Sciatic nerve (tissue), 2 donors: ENCODE results near the gene SLC1A4. TPM values are rescaled to one million over a fixed set of nuclear protein-coding genes. Genes with fewer than 3 reads are reported as not detected.

Experiments
- ATAC-seq: fragments of 200-7000 bp; cut with Tn5 transposase; one replicate; pipeline ENCODE4 v1.9.1; 2020; ENCODE audit warnings: mild to moderate bottlenecking, moderate library complexity
- DNase-seq: peaks from one replicate; pipeline ENCODE4 v3.0.0-alpha.2; 2020; ENCODE audit warnings: low spot score
- intact Hi-C: fragments of 100-400 bp; cut with DNase I; formaldehyde crosslinking; loops from one replicate; pipeline ENCODE4 v1.14.2; 2022
- total RNA-seq: library from RNA; stranded (reverse); fragmentation: NEBNext Ultra II Directional; extraction: Animal tissue kit (Norgen Biotek cat#: 25700); gene quantifications from one replicate; pipeline ENCODE4 v1.2.1, GENCODE V29; 2021
- donor health status: DM: no; HTN: no; CAD: no.
- donor health status: DM: no; HTN: no; CAD: no.

Gene SLC1A4
- total RNA-seq, 1 donor from 2014 or later = 14.3 TPM

DNA sequence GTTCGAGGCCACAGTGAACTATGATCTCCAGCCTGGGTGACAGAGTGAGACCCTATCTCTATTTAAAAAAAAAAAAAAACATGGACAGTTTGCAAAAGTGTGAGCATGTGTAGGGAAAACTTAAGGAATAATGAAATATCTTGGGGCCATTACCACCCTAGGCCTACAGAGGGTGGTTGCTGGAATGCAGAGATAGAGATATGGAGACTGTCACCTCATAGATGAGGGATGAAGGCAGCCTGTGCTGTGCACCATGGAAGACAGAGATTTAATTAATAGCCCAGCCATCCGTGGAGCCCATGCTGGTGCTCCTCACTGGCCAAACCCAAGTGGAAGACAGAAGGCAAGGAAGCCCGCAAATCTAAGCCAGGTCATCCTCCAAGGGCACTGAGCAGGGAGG, 50.4 kb downstream of the SLC1A4 start:
- intact Hi-C loops = loop anchor here (5.0 kb wide), 1 partner anchor 122 kb away; no protein-coding TSS in a partner anchor
- no peak for DNase-seq
- ATAC-seq = no peak

DNA sequence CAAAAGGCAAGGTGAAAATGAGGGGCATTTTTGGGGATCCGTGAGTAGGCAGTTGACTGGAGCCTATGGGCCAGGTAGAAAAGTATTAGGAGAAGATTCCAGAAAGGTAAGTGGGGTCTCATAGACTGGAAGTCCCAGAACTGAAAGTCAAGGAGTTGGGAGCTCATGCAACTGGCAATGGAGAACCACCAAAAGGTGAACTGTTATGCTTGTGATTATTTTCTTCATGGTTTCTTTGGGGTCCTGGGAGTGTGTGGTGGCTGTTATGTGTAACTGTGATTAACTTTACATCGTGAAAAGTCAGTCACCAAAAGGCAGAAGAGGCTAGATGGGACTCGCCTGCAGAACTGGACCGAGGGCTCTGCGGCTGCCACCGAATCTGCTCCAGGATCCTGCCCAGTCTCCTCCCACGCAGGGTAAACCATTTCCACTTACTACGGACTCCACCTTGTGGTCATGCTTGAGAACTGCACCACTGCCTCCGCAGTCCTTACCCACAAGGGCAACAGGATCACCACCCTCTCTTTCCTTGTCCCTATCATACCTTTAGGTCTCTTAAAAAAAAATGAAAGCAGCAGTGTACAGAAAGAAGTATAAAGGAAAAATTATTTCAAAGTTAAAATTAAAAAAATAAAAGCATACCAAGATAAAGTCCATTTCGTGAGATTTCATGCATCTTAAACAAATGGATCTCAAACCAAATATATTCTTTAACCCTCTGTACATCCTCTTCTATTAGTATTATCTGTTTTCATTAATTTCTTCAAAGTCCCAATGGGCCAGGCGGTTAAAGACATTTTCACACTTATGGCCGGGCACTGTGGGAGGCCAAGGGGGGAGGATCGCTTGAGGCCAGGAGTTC, 51.4 kb downstream of the SLC1A4 start:
- intact Hi-C loops = loop anchor here (5.0 kb wide), 1 partner anchor 123 kb away; no protein-coding TSS in a partner anchor
- DNase-seq = peak; percentile 92

DNA sequence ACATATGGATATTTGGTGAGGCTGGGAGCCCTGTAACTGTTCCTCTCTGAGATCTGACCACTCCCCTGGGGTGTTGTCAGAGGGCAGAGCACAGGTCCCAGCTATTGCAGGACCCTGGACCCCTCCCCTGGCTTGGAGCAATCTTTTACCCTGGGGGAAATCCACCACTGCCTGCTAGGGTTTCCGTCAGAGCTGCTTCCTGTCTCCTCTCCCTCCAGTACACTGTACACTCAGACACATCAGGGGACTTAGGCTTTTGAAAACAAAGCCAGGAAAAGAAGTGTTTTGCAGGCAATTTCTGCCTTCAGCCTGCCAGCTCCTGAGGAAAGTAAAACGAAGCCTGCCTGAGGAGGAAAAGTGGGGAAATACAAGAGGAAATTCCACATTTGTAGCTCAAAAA, 53.8 kb downstream of the SLC1A4 start:
- ATAC-seq = no peak
- DNase-seq = no peak
- intact Hi-C loops = loop anchor here (5.0 kb wide), 1 partner anchor 126 kb away; no protein-coding TSS in a partner anchor

More for the DNA sequence above, 51.4 kb downstream of the SLC1A4 start:
- peak; percentile 97 for ATAC-seq

DNA sequence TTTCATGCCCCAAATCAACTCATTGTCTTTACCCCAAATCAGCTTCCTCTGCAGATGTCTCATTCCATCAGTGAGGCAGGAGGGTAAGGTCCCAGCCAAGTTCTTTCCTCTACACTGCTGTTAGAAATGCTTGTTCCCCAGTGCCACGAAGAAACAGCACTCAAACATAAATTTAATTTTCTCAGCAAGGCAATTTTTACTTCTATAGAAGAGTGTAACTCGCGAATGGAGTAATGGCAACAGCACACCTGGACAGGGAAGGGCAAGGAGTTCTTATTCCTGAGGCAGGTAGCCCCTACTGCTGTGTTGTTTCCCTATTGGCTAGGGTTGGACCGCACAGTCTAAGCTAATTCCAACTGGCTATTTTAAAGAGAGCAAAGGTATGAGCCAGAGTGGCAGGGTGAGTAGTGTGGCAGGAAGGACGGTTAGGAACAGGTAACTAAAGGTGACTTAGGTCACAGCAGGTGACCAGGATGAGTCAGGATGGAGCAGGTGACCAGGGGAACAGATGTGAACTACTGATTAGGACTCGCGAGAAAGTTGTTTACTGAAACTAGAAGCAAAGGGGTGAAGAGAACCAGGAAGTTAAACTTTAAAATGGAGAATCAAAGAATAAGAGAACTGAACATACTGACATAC, 55.0 kb downstream of the SLC1A4 start:
- no peak for ATAC-seq
- intact Hi-C loops = loop anchor here (5.0 kb wide), 1 partner anchor 127 kb away; no protein-coding TSS in a partner anchor
- DNase-seq = no peak

DNA sequence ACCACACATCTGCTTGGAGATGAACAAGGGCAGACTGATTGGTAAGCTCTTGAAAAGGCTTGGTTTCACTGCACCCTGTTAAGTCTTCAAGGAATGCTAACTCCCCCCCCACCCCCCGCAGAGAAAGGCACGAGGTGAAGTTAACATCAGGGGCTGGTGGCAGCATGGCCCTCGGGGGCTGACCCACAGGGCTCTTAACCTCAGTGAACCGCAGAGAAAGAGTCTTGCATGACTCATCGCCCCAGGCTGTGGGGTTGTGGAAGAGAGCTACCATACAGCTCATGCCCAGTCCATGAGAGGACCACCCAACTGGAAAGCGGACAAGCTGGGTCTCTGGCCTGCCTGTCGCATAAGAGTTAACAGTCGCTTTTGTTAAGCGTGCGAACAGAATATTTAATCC, 56.5 kb downstream of the SLC1A4 start:
- ATAC-seq (no peak), DNase-seq (no peak)
- intact Hi-C loops = no loop called here

DNA sequence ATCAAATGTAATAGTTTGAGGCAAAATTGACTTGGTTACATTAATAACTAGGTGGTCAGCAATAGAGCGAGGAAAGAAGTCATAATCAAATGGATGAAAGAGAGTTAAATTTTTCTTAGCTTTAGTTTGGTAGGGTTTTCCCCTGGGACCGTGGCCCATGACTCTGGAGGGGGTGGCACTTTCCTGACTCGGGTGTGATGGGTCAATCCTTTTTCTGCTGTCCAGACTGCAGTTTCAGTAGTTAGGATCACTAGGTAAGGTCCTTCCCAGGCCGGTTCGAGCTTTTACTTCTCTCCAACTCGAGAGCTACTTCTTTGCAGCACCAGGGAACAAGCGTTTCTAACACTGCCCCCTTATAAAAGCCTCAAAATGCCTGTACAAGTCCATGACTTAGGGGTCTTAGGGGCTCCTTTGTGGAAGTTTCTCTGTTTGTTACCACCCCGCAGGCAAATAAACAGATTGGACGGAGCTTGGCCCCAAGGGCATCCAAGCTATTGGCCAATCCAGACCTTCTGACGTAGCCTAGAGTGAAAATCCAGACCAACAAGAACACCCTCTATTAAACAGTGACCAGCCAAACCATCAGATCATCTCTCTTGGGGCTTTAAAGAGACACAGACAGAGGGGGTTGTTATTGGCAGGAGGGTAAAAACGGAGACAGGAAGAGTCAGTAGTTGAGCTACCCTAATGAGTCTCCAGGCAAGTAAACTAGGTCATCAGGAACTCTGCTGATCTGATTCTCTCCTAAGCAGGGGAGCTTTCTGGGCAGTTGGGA, 57.6 kb downstream of the SLC1A4 start:
- DNase-seq (no peak), ATAC-seq (peak; percentile 95)
- intact Hi-C loops = no loop called here

DNA sequence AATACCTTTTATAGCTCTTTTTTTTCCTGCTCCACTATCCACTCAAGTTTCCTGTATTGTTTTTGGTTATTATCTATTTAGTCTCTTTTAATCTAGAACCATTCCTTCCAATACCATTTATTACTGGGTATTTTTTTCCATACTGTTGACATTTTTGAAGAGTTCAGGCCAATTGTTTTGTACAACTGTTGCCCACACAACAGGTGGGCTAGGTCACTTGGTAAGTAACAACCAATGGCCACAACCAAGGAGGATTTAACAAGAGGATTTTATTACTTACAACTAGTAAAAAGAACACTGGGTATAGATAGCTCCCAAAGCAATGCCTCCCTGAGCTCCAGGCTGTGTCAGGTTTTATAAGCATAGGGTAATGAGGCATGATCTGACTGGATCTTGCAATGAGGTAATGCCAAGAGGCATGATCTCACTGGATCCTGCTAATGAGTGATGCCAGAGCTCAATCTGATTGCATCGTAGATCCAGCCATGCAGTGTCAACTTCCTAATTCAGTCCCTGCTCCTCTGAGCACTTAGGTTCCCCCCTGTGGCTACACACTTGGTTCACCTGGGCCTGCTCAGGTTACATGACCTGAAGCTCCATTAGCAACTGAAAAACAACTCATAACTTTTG, 59.9 kb downstream of the SLC1A4 start:
- no peak for ATAC-seq

DNA sequence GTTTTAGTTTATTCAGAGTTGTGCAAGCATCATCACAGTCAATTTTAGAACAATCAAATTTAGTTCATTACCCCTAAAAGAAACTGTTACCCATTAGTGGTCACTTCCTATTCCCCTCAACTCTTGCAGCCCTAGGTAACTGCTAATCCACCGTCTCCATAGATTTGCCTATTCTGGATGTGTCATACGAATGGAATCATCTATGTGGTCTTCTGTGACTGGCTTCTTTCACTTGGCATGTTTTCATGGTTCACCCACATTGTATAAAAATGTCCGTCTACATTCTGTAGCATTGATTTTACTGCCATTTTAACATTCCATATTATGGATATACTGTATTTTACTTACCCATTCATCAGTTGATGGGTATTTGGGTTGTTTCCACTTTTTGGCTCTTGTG, 61.7 kb downstream of the SLC1A4 start:
- no peak for DNase-seq
- intact Hi-C loops = no loop called here
- ATAC-seq = no peak

More for the DNA sequence above, 59.9 kb downstream of the SLC1A4 start:
- intact Hi-C loops = no loop called here
- DNase-seq = no peak

DNA sequence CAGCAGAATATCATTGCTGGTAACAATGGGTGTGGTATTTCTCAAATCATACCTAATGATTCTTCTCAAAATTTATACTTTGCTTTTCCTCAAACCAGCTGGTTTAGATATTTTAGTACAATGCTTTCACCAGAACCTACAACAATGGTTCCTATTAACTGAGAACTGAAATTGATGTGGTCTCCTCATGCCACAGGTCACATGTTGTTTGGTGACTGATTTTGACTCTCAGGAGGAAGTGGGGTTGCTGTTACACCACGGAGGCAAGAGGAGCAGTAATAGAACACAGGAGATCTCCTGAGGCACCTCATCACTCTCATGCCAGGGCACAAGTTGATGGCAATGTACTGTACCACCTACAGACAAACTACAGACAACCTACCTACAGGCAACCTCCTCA, 64.0 kb downstream of the SLC1A4 start:
- DNase-seq (no peak), ATAC-seq (no peak)
- intact Hi-C loops = no loop called here

DNA sequence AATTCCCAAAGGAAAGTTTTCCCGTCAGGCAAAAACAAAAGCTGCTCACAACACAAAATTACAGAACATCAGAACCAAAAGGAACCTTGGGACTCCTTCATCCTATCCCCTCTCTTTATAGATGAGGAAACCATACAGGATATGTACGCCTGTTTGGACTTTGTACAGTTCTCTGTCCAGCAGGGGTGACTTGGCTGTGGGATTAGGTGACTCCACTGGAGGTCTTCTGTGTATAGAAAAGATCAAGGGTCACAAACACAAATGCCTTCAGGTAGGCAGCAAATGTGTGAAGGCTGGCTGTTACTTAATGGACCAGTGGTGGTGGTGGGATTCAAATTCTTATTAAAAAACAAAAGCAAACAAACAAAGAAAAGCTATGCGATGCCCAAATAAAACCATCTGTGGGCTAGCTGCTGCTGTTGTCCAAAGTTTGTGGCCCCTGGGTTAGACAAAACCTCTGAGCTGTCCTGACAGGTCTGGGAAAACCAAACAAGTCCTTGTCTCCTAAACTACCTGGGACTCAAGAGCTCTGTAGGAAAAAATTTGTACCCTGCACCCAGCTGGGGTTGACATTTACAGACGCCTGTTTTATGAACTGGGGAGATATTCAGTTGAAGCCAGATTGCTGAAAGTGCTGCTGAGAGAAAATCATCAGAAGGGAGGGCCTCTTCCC, 65.7 kb downstream of the SLC1A4 start:
- ATAC-seq (no peak), DNase-seq (no peak)
- intact Hi-C loops = no loop called here

DNA sequence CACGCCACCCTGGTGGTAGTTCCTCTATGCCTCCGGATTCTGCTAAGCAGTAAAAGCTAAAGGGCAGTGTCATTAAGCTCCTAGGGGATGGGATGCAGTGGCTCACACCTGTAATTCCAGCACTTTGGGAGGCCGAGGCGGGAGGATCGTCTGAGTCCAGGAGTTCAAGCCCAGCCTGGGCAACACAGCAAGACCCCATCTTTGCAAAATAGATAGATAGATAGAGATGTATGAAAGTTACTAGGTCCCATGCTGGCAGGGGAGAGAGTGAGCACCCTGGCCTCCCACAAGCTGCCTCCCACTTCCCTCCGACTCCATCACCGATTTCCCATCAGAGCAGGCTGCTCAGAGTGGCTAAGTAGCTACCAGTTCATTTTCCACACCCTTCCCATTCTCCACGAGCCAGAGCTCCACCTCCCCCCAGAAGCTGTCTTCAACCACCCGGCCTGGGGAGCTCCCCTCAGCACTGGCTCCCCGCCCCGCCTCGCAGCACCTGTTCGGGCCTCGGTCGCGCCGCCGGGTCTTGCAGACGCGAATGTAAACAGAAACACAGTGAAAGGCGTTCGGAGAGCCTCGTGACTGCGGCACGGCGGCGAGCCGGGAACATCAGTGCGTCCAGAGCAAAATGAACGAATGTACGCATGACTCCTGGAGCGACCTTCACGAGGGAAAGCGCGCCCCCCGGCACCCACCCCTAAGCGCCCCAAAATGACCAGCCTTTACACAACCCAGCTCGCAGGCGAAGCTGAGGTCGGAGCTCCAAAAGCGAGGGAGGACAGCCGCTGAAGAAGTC, 66.4 kb downstream of the SLC1A4 start:
- intact Hi-C loops = no loop called here

DNA sequence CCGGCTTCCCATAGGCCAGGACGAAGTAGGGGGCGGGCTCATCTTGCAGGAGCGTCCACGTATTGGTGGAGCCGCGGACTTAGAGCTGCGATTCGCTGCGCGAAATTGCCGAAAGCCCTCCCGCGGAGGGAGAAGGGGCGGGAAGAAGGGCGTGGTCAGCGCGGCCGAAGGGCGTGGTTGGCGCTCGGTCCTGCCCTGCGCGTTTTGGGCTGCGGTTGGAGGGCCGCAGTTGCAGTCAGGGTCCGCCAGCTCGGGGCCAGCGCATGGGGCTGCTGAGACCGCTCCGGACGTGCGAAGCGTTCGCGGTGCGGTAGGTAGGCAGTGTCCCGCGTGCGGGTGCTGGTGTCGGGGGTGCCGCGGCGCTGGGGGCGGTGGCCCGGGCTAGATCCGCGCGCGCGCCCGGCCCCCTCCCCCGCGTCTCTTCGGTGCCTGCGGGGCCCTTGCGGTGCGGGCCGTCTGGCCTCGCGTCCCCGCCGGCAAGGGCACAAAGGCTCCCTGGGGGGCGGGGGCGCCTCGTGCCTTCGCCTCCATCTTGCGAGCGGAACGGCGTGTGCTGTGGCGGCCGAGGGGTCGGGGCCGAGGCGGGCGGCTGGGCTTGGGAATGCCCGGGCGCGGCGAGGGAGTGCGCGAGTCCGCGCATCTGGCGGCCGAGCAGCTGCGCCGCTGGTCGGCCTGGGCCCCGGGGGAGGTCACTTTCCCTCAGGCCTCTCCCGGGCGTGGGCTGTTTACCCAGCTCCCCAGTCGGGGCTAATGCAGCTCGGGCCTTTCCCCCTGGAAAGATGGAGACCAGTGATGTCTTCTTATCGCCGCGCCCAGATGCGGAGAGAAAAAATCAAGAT, 67.2 kb downstream of the SLC1A4 start, which contains the start of gene CEP68:
TSS of gene CEP68 (plus strand) at position 202 of the 839 bp plus-strand sequence. CDS start 13,029 bp downstream, outside the sequence.
- ATAC-seq (peak; percentile 99), DNase-seq (peak; percentile 98)
- intact Hi-C loops = no loop called here

More for the DNA sequence above, 66.4 kb downstream of the SLC1A4 start:
- ATAC-seq = peak; percentile 51
- DNase-seq = no peak

DNA sequence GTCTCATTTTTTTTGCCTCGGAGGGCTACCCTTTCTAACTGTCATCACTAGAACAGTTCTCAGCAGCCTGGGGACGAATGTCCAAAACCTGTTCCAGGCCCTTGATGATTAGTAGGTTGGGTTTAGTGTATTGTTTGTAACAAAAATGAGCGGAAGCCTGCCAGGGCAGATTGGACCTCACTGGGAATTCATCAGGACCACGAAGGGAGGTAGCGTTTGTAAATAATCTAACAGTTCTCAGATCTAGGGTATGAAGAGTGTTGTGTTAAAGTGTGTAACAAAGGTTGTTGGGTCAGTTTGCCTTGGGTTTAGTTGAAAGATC, 67.8 kb downstream of the SLC1A4 start:
- no peak for ATAC-seq
- DNase-seq = no peak
- intact Hi-C loops = no loop called here

DNA sequence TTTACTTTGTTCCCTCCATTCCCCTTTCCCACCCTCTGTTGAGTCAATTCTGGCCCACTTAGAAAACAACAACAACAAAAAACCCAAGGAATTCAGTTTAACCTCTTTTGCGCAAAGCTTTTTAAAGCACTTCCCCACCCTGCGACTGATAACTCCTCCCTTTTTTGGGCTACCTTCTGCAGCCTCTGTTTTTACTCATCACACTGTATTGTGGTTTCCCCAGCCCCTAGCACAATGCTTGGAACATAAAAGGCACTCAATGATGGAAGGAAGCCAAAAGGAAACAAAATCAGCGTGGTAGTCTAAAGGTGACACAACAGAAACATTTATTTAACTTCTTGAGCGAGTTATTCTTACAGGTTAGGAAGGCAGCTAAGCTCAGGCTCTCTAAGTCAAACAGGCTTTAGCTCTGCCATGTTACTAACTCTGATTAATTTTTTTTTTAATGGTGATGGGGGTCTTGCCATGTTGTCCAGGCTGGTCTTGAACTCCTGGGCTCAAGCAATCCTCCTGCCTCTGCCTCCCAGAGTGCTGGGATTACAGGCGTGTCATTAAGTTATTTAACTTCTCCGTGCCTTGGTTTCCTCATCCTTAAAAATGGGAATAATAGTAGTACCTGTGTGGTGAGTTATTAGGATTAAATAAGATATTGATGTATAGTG, 68.3 kb downstream of the SLC1A4 start:
- ATAC-seq = no peak
- intact Hi-C loops = no loop called here
- DNase-seq = no peak

DNA sequence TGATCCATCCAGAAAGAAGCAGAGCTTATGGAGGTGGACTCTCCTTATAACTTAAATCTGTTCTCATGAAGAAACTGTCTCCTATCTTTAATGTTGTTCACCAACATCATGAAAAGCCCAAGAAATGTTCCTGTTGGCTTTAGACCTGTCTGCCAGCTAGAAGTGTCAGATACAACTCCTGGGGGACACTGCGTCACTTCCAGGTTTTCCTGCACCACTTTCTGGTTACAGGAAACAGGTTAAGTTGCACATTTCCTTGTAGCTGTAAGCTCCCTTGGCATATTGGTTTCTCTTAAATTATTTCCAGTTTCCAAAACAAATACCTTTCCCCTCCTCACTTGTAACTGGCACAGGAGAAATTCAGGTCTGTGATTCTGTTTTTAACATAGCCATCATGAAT, 69.9 kb downstream of the SLC1A4 start:
- no peak for DNase-seq
- intact Hi-C loops = no loop called here
- no peak for ATAC-seq

DNA sequence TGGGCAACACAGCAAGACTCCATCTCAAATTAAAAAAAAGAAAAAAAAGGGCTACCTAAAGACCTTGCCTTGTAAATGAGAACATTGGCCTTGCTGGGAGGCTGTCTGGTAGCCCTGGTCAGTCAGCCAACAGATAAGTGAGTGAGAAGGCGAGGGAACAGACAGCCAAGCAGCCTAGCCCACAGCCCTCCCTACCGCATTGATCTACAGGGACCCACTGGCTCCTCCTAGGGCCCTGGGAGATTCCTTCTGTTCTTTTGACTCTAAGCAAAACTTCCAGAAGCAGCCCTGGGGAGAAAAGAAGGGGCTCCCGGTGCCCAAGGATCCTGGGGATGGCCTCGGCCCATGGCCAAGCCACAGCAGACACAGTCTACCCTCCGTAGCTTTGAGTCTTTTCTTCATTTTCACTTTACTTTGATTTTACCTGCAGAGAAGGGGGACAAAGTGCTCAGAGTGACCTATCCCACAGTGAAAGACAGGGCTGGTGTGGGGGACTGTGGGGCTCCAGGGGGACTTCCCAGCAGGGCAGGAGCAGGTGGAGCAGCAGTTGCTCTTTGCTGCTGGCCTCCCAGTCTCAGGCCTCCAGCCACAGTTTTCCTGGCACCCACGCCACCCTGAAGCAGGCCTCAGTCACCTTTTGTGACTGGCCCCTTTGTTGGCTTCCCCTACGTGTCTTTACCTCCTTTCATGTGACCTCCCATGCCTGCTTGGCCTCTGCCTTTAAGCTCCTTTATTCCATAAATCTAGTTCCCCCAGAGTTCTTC, 72.1 kb downstream of the SLC1A4 start:
- no peak for ATAC-seq
- intact Hi-C loops = no loop called here
- no peak for DNase-seq
